GM12872 (cell line): ENCODE results near the gene FBXW11.

Experiments used
- TF ChIP-seq, protein P1 (sequence below): IDR thresholded peaks from 3 replicates; pipeline ENCODE4 v1.5.1; 2011; ENCODE audit warnings: low read depth, mild to moderate bottlenecking, low read length, moderate library complexity; ENCODE audit not compliant: insufficient read depth

The FBXW11 gene

DNA sequence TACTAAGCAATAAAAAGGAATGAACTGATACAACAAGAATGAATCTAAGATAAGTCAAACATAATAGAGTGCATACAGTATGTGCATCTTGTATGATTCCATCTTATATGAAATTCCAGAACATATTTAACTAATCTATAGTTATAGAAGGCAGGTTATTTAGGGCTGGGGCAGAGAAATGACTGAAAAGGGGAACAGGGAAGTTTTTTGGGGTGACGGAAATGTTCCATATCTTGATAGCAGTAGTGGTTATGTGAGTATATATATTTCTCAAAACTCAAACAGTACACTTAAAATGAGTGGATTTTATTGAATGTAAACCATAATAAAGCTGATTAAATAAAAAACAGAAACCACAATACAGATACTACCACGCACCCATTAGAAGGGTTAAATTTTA, 24.6 kb downstream of the FBXW11 start:
- TF ChIP-seq, protein P1, sequence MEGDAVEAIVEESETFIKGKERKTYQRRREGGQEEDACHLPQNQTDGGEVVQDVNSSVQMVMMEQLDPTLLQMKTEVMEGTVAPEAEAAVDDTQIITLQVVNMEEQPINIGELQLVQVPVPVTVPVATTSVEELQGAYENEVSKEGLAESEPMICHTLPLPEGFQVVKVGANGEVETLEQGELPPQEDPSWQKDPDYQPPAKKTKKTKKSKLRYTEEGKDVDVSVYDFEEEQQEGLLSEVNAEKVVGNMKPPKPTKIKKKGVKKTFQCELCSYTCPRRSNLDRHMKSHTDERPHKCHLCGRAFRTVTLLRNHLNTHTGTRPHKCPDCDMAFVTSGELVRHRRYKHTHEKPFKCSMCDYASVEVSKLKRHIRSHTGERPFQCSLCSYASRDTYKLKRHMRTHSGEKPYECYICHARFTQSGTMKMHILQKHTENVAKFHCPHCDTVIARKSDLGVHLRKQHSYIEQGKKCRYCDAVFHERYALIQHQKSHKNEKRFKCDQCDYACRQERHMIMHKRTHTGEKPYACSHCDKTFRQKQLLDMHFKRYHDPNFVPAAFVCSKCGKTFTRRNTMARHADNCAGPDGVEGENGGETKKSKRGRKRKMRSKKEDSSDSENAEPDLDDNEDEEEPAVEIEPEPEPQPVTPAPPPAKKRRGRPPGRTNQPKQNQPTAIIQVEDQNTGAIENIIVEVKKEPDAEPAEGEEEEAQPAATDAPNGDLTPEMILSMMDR, result no peak

DNA sequence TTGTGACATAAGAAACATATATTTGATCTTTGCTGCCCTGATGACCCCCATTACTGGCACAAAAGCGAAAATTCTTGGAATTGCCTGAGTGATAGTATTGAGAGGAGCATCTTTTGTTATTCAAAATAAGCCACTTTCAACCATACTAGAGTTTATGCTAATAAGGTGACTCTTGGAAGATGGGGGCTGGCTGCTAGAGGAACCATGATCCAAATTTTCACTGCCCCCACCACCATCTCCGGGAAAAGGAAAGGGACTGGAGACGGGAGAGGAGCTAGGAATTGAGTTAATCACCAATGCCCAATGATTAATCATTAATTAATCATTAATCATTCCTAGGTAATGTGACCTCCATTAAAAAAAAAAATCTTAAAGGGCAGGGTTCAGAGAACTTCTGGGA, 25.6 kb downstream of the FBXW11 start:
- TF ChIP-seq, protein P1, result no peak

DNA sequence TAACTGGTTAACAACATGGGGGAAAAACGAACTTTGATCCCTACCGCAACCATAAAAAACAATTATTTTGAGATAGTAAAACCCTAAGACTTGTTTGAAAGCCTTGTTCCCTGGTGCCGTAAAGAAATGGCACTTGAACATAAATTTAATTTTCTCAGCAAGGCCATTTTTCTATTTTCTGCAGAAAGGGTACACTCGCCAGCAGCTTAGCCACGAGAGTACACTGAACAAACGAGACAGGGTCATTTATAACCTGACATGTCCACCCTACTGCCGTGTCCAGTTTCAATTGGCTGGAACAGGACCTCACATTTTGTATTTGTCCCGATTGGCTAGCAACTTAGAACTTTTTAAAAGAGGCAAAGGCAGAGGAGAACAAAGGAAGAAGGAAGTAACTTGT, 26.8 kb downstream of the FBXW11 start:
- TF ChIP-seq, protein P1, result no peak

DNA sequence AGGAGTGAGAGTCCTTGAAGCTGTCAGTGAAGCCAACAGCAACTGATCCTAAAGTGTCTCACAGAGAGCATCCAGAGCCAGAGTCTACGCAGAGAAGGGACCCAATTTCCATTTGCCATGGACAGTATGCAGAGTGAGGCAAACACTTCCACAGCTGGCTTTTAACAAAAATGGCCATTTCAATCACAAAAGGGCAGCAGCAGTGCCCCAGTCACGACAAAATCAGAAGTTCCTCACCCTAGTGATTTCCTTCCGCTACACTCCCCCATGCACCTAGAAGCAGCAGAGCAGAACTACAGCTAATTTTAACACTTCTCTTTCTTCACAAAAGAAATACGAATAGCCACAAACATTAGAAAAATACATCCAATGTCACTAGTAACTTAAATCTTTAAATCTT, 27.9 kb downstream of the FBXW11 start:
- TF ChIP-seq, protein P1, result no peak

DNA sequence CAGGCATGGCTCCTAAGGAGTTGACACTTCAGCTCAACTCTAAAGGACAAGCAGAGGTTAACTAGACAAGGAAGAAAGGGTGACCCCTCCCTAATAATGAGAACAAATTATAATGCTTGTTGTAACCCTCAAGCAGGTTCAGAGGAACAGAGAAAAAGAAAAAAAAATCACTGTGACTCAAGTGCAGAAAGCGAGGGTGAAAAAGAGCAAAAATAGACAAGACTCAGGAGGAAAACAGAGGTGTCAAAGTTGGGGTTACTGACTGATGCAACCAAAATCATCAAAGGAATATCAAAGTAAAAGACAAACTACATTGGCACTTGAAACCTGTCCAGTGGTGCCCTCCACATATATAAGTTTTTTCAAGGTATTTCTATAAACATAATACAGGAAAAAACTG, 28.4 kb downstream of the FBXW11 start:
- TF ChIP-seq, protein P1, result no peak

DNA sequence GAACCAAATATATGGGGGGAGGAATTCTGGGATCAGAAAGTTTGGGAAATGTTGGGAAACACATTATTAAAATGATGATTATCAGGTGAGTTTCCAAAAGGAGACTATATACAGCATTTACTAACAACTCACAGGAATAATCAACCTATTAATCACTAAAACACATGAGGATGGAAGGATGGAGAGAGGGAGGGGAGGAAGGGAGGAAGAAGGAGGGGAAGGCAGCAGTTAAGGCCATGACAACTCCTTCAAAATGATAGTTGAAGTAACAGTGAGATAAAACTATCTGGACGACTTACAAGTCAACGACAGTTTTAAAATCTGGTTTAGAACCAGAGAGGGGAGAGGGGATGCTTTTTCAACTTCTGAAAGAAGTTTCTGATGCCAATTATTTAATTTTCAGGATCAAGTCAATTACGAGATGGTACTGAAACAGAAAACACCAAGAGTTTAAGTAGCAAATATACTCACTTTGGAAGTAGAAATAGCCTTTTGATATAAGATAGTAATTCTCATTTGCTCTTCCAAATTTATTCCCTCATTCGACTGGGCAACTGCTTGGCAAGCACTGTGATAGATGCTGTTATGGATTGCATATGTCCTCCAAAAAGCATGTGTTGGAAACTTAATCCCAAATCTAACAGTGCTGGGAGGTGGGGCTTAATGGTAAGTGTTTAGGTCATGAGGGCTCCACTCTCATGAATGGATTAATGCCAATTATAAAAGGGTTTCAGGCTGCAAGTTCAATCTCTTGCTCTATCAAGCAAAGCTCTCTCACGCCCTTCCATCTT, 30.4 kb downstream of the FBXW11 start:
- TF ChIP-seq, protein P1, result no peak

DNA sequence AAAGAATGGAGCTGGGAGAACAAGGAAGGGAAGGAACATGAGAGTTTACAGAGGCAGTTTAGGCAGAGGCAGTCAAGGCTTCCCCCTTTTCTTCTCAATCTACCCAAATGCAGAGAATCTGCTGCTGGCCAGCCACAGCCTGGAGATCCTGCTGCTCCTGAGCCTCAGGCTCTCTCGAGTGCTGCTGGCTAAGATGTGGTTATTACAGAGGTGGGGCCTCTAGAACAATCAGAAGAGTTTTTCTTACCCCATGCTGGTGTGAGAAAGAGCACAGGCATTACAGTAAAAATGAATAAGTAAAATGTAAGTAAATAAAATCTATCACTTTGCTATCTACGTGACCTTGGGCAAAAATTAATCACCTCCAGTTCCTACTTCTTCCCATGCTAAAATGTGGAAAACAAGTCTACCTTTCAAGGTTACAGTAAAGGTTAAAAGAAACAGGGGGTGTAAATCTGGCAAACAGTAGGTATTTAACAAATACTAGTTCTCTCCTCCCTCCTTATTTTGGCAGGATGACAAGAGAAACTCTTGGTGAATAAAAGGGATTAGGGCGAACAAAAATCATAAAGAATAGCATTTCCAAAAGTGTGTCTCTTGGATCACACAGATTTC, 31.1 kb downstream of the FBXW11 start:
- TF ChIP-seq, protein P1, result no peak
